Smooth muscle cell (in vitro differentiated cells): ENCODE data around the gene SASH1. TPM values are rescaled to one million over a fixed set of nuclear protein-coding genes. Genes with fewer than 3 reads are reported as not detected.

Source experiments
- DNase-seq: peaks from one replicate; lab custom pipeline; 2025; ENCODE audit not compliant: unreplicated experiment; lab: John Stamatoyannopoulos, UW
- H2AFZ ChIP-seq: fragments of 200-600 bp; sonication (generic); 2 replicates; pipeline ENCODE4 v1.6.0; 2016; ENCODE audit warnings: antibody characterized with exemption, low read depth, mild to moderate bottlenecking
- H3F3A ChIP-seq: fragments of 200-600 bp; sonication (generic); 2 replicates; pipeline ENCODE4 v1.6.0; 2017; ENCODE audit warnings: antibody characterized with exemption, low read depth
- H3K27ac ChIP-seq: fragments of 200-600 bp; sonication (generic); 2 replicates; pipeline ENCODE4 v1.5.1; 2016; ENCODE audit warnings: low read depth, mild to moderate bottlenecking
- H3K27me3 ChIP-seq: fragments of 200-600 bp; sonication (generic); 2 replicates; pipeline ENCODE4 v1.6.1; 2016; ENCODE audit warnings: low read depth, mild to moderate bottlenecking
- H3K36me3 ChIP-seq: fragments of 200-600 bp; sonication (generic); 2 replicates; pipeline ENCODE4 v1.5.1; 2016; ENCODE audit warnings: low read depth
- H3K4me1 ChIP-seq: fragments of 200-600 bp; sonication (generic); 2 replicates; pipeline ENCODE4 v1.5.1; 2016; ENCODE audit warnings: low read depth
- H3K4me2 ChIP-seq: fragments of 200-600 bp; sonication (generic); 2 replicates; pipeline ENCODE4 v1.6.0; 2016; ENCODE audit warnings: mild to moderate bottlenecking
- H3K4me3 ChIP-seq: fragments of 200-600 bp; sonication (generic); 2 replicates; pipeline ENCODE4 v1.5.1; 2016; ENCODE audit warnings: mild to moderate bottlenecking
- H3K79me2 ChIP-seq: fragments of 200-600 bp; sonication (generic); 2 replicates; pipeline ENCODE4 v1.6.0; 2016; ENCODE audit warnings: low read depth, mild to moderate bottlenecking
- H3K9ac ChIP-seq: fragments of 200-600 bp; sonication (generic); 2 replicates; pipeline ENCODE4 v1.6.0; 2016; ENCODE audit warnings: low read depth
- H3K9me3 ChIP-seq: fragments of 200-600 bp; sonication (generic); replicated peaks from 2 replicates; pipeline ENCODE4 v1.5.1; 2016; ENCODE audit warnings: low read depth
- H4K20me1 ChIP-seq: fragments of 200-600 bp; sonication (generic); 2 replicates; pipeline ENCODE4 v1.6.0; 2016; ENCODE audit warnings: low read depth
- WGBS: methylation state at CpG from one replicate; pipeline ENCODE4 v1.1.7; 2016; ENCODE audit warnings: low lambda C conversion rate; 5-methylcytosine and 5-hydroxymethylcytosine counted together
- polyA plus RNA-seq: library from polyadenylated mRNA; unstranded; fragments of >200 nt; fragmentation: Nextera tagmentation; extraction: Ambion mirVana; gene quantifications from 2 replicates; pipeline ENCODE4 v1.2.1, GENCODE V29; 2016
- total RNA-seq: library from RNA; depleted of rRNA; stranded (reverse); fragments of >200 nt; gene quantifications from 2 replicates; pipeline ENCODE4 v1.2.3, GENCODE V29; 2014
- TF ChIP-seq, protein P1 (sequence below): fragments of 200-600 bp; sonication (generic); IDR thresholded peaks from 2 replicates; pipeline ENCODE4 v1.5.1; 2017; ENCODE audit warnings: borderline replicate concordance, mild to moderate bottlenecking, antibody characterized with exemption; ENCODE audit not compliant: insufficient read depth, poor library complexity, severe bottlenecking

SASH1 gene
- total and polyA plus RNA-seq, 2 experiments from 2014 or later, result 12.7 to 16.2 TPM

GRCh38 chr6:148332088-148332487 lies 10.6 kb upstream of the SASH1 start:
- Histone ChIP-seq H2AFZ (no peak overlapping the region), H3K4me3 (no peak overlapping the region), H3K79me2 (no peaks in the 10 kb centered on the region), H3K27ac (no peak overlapping the region), H3K9me3 (no peaks in the 10 kb centered on the region), H3K4me1 (peaks cover 6% of the 10 kb centered on the region), H3K36me3 (no peaks in the 10 kb centered on the region), H3F3A (peaks cover 4% of the 10 kb centered on the region), H3K9ac (no peak overlapping the region), H3K4me2 (no peak overlapping the region), H3K27me3 (no peaks in the 10 kb centered on the region), H4K20me1 (peaks cover 3% of the 10 kb centered on the region)
- TF ChIP-seq, protein P1, sequence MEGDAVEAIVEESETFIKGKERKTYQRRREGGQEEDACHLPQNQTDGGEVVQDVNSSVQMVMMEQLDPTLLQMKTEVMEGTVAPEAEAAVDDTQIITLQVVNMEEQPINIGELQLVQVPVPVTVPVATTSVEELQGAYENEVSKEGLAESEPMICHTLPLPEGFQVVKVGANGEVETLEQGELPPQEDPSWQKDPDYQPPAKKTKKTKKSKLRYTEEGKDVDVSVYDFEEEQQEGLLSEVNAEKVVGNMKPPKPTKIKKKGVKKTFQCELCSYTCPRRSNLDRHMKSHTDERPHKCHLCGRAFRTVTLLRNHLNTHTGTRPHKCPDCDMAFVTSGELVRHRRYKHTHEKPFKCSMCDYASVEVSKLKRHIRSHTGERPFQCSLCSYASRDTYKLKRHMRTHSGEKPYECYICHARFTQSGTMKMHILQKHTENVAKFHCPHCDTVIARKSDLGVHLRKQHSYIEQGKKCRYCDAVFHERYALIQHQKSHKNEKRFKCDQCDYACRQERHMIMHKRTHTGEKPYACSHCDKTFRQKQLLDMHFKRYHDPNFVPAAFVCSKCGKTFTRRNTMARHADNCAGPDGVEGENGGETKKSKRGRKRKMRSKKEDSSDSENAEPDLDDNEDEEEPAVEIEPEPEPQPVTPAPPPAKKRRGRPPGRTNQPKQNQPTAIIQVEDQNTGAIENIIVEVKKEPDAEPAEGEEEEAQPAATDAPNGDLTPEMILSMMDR, result no peak
- no peak for DNase-seq
- WGBS, result 96% methylated on average over 1 of the region's 1 CpG

DNA sequence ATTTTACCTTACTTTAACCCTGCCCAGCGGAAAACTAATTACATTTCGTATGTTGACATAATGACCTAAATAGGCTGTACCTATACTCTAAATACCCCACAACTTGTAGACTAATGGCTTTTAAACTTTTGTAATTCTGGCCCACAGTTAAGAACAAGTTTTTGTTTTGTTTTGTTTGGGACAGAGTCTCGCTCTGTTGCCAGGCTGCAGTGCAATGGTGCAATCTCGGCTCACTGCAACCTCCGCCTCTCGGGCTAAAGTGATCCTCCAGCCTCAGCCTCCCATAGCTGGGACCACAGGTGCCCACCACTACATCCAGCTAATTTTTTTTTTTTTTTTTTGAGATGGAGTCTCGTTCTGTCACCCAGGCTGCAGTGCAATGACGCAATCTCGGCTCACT lies 5.7 kb upstream of the SASH1 start:
- TF ChIP-seq, protein P1, result no peak
- Histone ChIP-seq H3F3A (no peaks in the 10 kb centered on the region), H3K9me3 (no peaks in the 10 kb centered on the region), H3K4me1 (peaks cover 9% of the 10 kb centered on the region), H3K27ac (no peak overlapping the region), H3K9ac (no peak overlapping the region), H3K4me2 (no peak overlapping the region), H3K36me3 (no peaks in the 10 kb centered on the region), H3K4me3 (no peak overlapping the region), H3K27me3 (no peaks in the 10 kb centered on the region), H4K20me1 (peaks cover 3% of the 10 kb centered on the region), H3K79me2 (no peaks in the 10 kb centered on the region), H2AFZ (no peak overlapping the region)
- 97% methylated on average over 9 of the region's 9 CpGs for WGBS
- DNase-seq, result no peak

- no peak for DNase-seq
- no peaks in the 10 kb centered on the region for H3K9me3 ChIP-seq
- WGBS, result 96% methylated on average over 5 of the region's 5 CpGs
- H3K27ac ChIP-seq, result no peak overlapping the region
- H3K36me3 ChIP-seq, result no peaks in the 10 kb centered on the region
- no peaks in the 10 kb centered on the region for H3K27me3 ChIP-seq
- no peak overlapping the region for H3K4me3 ChIP-seq
- no peak overlapping the region for H3K9ac ChIP-seq
- no peaks in the 10 kb centered on the region for H3K79me2 ChIP-seq
- no peak overlapping the region for H3K4me2 ChIP-seq
- H3K4me1 ChIP-seq, result peaks cover 26% of the 10 kb centered on the region
- TF ChIP-seq, protein P1, result no peak
- H3F3A ChIP-seq, result peaks cover 5% of the 10 kb centered on the region
- no peak overlapping the region for H2AFZ ChIP-seq
- peaks cover 2% of the 10 kb centered on the region for H4K20me1 ChIP-seq
These were observed 2.9 kb upstream of the SASH1 start for GRCh38 chr6:148339766-148340165.

DNA sequence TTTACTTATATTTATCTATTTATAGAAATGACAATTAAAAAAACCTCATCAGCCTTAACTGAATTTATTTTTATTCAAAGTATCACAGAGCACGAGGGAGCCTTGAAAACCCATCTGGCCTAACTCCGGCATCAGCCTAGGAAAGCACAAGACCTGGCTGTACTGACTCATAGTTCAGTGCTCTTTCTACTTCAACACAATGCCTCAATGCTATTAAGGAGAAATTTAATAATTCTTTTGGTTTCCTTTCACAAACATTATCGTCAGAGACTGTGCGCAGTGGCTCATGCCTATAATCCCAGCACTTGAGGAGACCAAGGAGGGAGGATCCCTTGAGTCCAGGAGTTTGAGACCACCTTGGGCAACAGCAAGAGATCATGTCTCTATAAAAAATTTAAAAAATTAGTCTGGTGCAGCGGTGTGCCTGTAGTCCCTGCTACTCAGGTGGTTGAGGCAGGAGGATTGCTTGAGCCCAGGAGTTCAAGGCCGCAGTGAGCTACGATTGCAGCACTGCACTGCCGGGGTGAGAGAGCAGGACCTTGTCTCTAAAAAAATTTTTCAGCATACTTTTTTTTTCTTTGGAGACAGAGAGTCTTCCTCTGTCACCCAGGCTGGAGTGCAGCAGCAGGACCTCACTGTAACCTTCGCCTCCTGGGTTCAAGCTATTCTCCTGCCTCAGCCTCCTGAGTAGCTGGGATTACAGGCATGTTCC lies 1.9 kb upstream of the SASH1 start:
- TF ChIP-seq, protein P1, result no peak
- H3K27ac ChIP-seq, result no peak overlapping the region
- H3K4me1 ChIP-seq, result peaks cover 32% of the 10 kb centered on the region
- H3K4me2 ChIP-seq, result no peak overlapping the region
- H3K4me3 ChIP-seq, result no peak overlapping the region
- H4K20me1 ChIP-seq, result peaks cover 7% of the 10 kb centered on the region
- no peak for DNase-seq
- H3K9me3 ChIP-seq, result no peaks in the 10 kb centered on the region
- H3K36me3 ChIP-seq, result no peaks in the 10 kb centered on the region
- H3K79me2 ChIP-seq, result peaks cover 9% of the 10 kb centered on the region
- H3K9ac ChIP-seq, result no peak overlapping the region
- H3K27me3 ChIP-seq, result no peaks in the 10 kb centered on the region
- no peak overlapping the region for H2AFZ ChIP-seq
- 94% methylated on average over 9 of the region's 9 CpGs for WGBS
- H3F3A ChIP-seq, result peaks cover 5% of the 10 kb centered on the region
